Endothelial cell of umbilical vein (primary cell): ENCODE results near the gene ABRAXAS1. TPM values are rescaled to one million over a fixed set of nuclear protein-coding genes. Genes with fewer than 3 reads are reported as not detected.

Experiments used
- BruUV-seq: library from RNA; stranded (reverse); fragments of 400-500 nt; replicated peaks from 2 replicates; lab custom pipeline; 2021; lab: Mats Ljungman, UMichigan
- CTCF ChIA-PET: fragments of 300-600, 350-600 bp; sonication (Branson Sonifier 250); formaldehyde crosslinking; loops from one replicate; lab custom pipeline; 2021; ENCODE audit warnings: antibody characterized with exemption, inconsistent platforms; lab: Charles Lee
- POLR2A ChIA-PET: fragments of 300-600, 350-600 bp; sonication (Branson Sonifier 250); formaldehyde crosslinking; loops from one replicate; lab custom pipeline; 2021; ENCODE audit warnings: antibody characterized with exemption, inconsistent platforms; lab: Charles Lee
- DNase-seq: peaks from one replicate; pipeline ENCODE4 v3.0.0-alpha.2; 2011; ENCODE audit warnings: low read depth, low spot score
- FAIRE-seq: peaks from 2 replicates; lab custom pipeline; 2011; peaks lifted over from hg19 to GRCh38; lab: Jason Lieb, UNC
- H2AFZ ChIP-seq: 2 replicates; pipeline ENCODE4 v1.6.0; 2012; ENCODE audit warnings: low read depth, low read length, control low read depth, inconsistent platforms
- H3K27ac ChIP-seq: 2 replicates; pipeline ENCODE4 v1.5.1; 2011; ENCODE audit warnings: low read depth, mild to moderate bottlenecking, control low read depth, low read length, moderate library complexity; ENCODE audit not compliant: insufficient read depth
- H3K27me3 ChIP-seq, 2 experiments: 2 replicates each; pipeline versions ENCODE4 v1.6.0 to v1.6.1; 2011; ENCODE audit warnings: low read length in 2 of 2, mixed read lengths in 1 of 2; ENCODE audit not compliant: control insufficient read depth in 2 of 2, insufficient read depth in 2 of 2
- H3K36me3 ChIP-seq, 2 experiments: 2 replicates in 1 of 2; 3 replicates in 1 of 2; pipeline ENCODE4 v1.5.1; 2011; ENCODE audit warnings: low read length in 2 of 2, mild to moderate bottlenecking in 1 of 2, moderate library complexity in 1 of 2; ENCODE audit not compliant: control insufficient read depth in 2 of 2, insufficient read depth in 2 of 2; ENCODE audit errors: extremely low read depth in 1 of 2
- H3K4me1 ChIP-seq: 3 replicates; pipeline ENCODE4 v1.5.1; 2011; ENCODE audit warnings: mild to moderate bottlenecking, low read length; ENCODE audit not compliant: control insufficient read depth, insufficient read depth; ENCODE audit errors: extremely low read depth
- H3K4me2 ChIP-seq: 2 replicates; pipeline ENCODE4 v1.6.1; 2011; ENCODE audit warnings: low read length, control low read depth, mixed read lengths; ENCODE audit not compliant: insufficient read depth
- H3K4me3 ChIP-seq, 3 experiments: fragments of 200-600 bp in 1 of 3; sonication (generic), shearing (Covaris generic) in 1 of 3; replicated peaks in 1 of 3; 2 replicates each; pipeline ENCODE4 v1.5.1; 2011 to 2016; ENCODE audit warnings: control low read depth in 3 of 3, low read length in 3 of 3, mild to moderate bottlenecking in 2 of 3, inconsistent platforms in 1 of 3, low read depth in 1 of 3, moderate library complexity in 1 of 3; ENCODE audit not compliant: insufficient read depth in 1 of 3
- H3K79me2 ChIP-seq: 2 replicates; pipeline ENCODE4 v1.6.0; 2012; ENCODE audit warnings: low read length, inconsistent platforms; ENCODE audit not compliant: control insufficient read depth, insufficient read depth
- H3K9ac ChIP-seq: replicated peaks from 2 replicates; pipeline ENCODE3; 2011; ENCODE audit warnings: low read length, control low read depth; ENCODE audit not compliant: insufficient read depth; ENCODE audit errors: extremely low read depth
- H3K9me1 ChIP-seq: replicated peaks from 3 replicates; pipeline ENCODE4 v1.6.0; 2011; ENCODE audit warnings: mild to moderate bottlenecking, low read length; ENCODE audit not compliant: control insufficient read depth, insufficient read depth; ENCODE audit errors: extremely low read depth
- H3K9me3 ChIP-seq: replicated peaks from 2 replicates; pipeline ENCODE4 v1.5.1; 2012; ENCODE audit warnings: low read length, inconsistent platforms; ENCODE audit not compliant: control insufficient read depth, insufficient read depth
- H4K20me1 ChIP-seq: replicated peaks from 2 replicates; pipeline ENCODE3; 2011; ENCODE audit warnings: mild to moderate bottlenecking, low read length; ENCODE audit not compliant: control insufficient read depth, insufficient read depth; ENCODE audit errors: extremely low read depth
- CTCF ChIP-seq, 2 donors: IDR thresholded peaks; 1 replicate in 1 of 2; 2 replicates in 1 of 2; pipeline ENCODE4 v1.5.1; 2011; ENCODE audit warnings: low read length in 2 of 2, mild to moderate bottlenecking in 2 of 2, moderate library complexity in 2 of 2, control low read depth in 1 of 2, inconsistent platforms in 1 of 2, low read depth in 1 of 2; ENCODE audit not compliant: insufficient read depth in 1 of 2; ENCODE audit errors: extremely low read depth in 1 of 2
- EZH2 ChIP-seq: IDR thresholded peaks from 2 replicates; pipeline ENCODE4 v1.6.1; 2012; ENCODE audit warnings: borderline replicate concordance, low read depth, mild to moderate bottlenecking, moderate library complexity, low read length, inconsistent platforms; ENCODE audit not compliant: severe bottlenecking
- FOS ChIP-seq: IDR thresholded peaks from 2 replicates; pipeline ENCODE4 v1.6.1; 2011; ENCODE audit warnings: mild to moderate bottlenecking, low read length, moderate library complexity, borderline replicate concordance; ENCODE audit not compliant: insufficient read depth
- GATA2 ChIP-seq: IDR thresholded peaks from 2 replicates; pipeline ENCODE4 v1.7.0; 2011; ENCODE audit warnings: low read depth, mild to moderate bottlenecking, moderate library complexity, mixed read lengths, low read length; ENCODE audit not compliant: insufficient read length, insufficient read depth
- JUN ChIP-seq: IDR thresholded peaks from 2 replicates; pipeline ENCODE4 v1.6.1; 2011; ENCODE audit warnings: borderline replicate concordance, low read depth; ENCODE audit not compliant: insufficient read length, insufficient read depth
- MAX ChIP-seq: IDR thresholded peaks from 2 replicates; pipeline ENCODE4 v1.6.1; 2011; ENCODE audit not compliant: insufficient read depth, insufficient read length
- MYC ChIP-seq: IDR thresholded peaks from one replicate; pipeline ENCODE4 v1.6.1; 2011; ENCODE audit warnings: mild to moderate bottlenecking, low read depth, low read length
- POLR2A ChIP-seq: IDR thresholded peaks from 2 replicates; pipeline ENCODE4 v1.6.1; 2012; ENCODE audit warnings: low read depth, mild to moderate bottlenecking, control low read depth, low read length
- POLR2AphosphoS5 ChIP-seq: IDR thresholded peaks from 2 replicates; pipeline ENCODE4 v1.6.1; 2012; ENCODE audit warnings: low read depth, mild to moderate bottlenecking, control low read depth, low read length, moderate library complexity; ENCODE audit not compliant: insufficient read depth
- dilution Hi-C: fragments of 300-500 bp; cut with MboI; formaldehyde crosslinking; loops from one replicate; pipeline ENCODE4 v1.15.0; 2019; ENCODE audit warnings: low sequenced_read_pairs; ENCODE audit not compliant: extremely low pct_ligation_motif_present
- intact Hi-C: fragments of 100-400 bp; cut with micrococcal nuclease; formaldehyde crosslinking; loops from one replicate; pipeline ENCODE4 v1.10.0; 2022
- polyA plus RNA-seq, 4 experiments: library from polyadenylated mRNA; depleted of rRNA in 3 of 4; stranded (reverse) in 3 of 4; unstranded in 1 of 4; fragments of >200 nt; gene quantifications; 2 replicates each; pipeline versions ENCODE4 v1.2.1 to v1.2.3, GENCODE V29; 2011 to 2012; ENCODE audit warnings: missing spikeins in 1 of 4
- total RNA-seq: library from RNA; stranded (reverse); gene quantifications from 2 replicates; pipeline ENCODE4 v1.2.3, GENCODE V29; 2021

Gene ABRAXAS1
- total and polyA plus RNA-seq, 2 donors (not counting 3 experiments of a cell fraction or from before 2014, with no cell fraction given) = 5.5 to 16.7 TPM

- FAIRE-seq (peak; percentile 93), DNase-seq (peak; percentile 99)
- Histone ChIP-seq H3K79me2 (peaks cover 45% of the 10 kb centered on the region), H4K20me1 (no peaks in the 10 kb centered on the region), H3K27me3 (no peaks in the 10 kb centered on the region), H3K4me1 (peaks cover 20% of the 10 kb centered on the region), H3K9ac (peak within 1 kb of the TSS; percentile 96), H3K27ac (peak within 1 kb of the TSS; percentile 88), H2AFZ (peak within 1 kb of the TSS; percentile 89), H3K9me1 (no peaks in the 10 kb centered on the region), H3K9me3 (no peaks in the 10 kb centered on the region), H3K4me2 (peak within 1 kb of the TSS; percentile 97), H3K4me3 (peak within 1 kb of the TSS; percentile 59 to 94 (median 75)), H3K36me3 (peaks cover 2 to 10% of the 10 kb centered on the region in 2 experiments)
- ChIA-PET POLR2A (interaction anchor here (0.6 to 1.1 kb wide), 2 partner anchors 171 to 173 kb away, joined by 3 read pairs; partner anchors contain the start of gene COQ2), CTCF (interaction anchor here (0.5 to 4.6 kb wide), 5 partner anchors 11 to 174 kb away, joined by 3 to 37 read pairs (median 11); partner anchors contain the start of gene COQ2)
- TF ChIP-seq EZH2 (no peak), JUN (no peak), CTCF (IDR thresholded peaks at IDR 0.05; ENCODE audit: extremely low read depth in 1 of 2, insufficient read depth in 1 of 2, low read depth in 1 of 2, low read length in 2 of 2) (no peak), FOS (no peak), MYC (no peak), POLR2AphosphoS5 (peak; percentile 86), GATA2 (no peak), MAX (peak; percentile 100), POLR2A (peak; percentile 93)
- dilution Hi-C loops (no loop called here), intact Hi-C loops (loop anchor here (1.0 to 10.0 kb wide), 7 partner anchors 30 to 557 kb away; partner anchors contain the start of genes ABRAXAS1, COPS4 and COQ2)
- BruUV-seq = TSS peak; percentile 75
Observed at GRCh38 chr4:83455281-83456183, 29.4 kb downstream of the ABRAXAS1 start, which contains the start of the genes HELQ and MRPS18C. Gene HELQ, minus strand, starts transcription at chr4:83455823. Its CDS starts 130 bp downstream, at chr4:83455693. Gene MRPS18C, plus strand, starts transcription at chr4:83456058. Its CDS starts 20 bp downstream, at chr4:83456078.
